ENCODE measurements around the gene CACNB2. TPM values are rescaled to one million over a fixed set of nuclear protein-coding genes. Genes with fewer than 3 reads are reported as not detected.

The CACNB2 gene
- total and polyA plus RNA-seq, 2 of the 13 experiments (the other 11 are each of a cell fraction or from before 2014, with no cell fraction given), result not detected

GRCh38 chr10:18142151-18142550, 1.9 kb downstream of the CACNB2 start:
- no peak overlapping the region for H2AFZ ChIP-seq (ENCODE audit: low read length)
- TF ChIP-seq, protein P1, sequence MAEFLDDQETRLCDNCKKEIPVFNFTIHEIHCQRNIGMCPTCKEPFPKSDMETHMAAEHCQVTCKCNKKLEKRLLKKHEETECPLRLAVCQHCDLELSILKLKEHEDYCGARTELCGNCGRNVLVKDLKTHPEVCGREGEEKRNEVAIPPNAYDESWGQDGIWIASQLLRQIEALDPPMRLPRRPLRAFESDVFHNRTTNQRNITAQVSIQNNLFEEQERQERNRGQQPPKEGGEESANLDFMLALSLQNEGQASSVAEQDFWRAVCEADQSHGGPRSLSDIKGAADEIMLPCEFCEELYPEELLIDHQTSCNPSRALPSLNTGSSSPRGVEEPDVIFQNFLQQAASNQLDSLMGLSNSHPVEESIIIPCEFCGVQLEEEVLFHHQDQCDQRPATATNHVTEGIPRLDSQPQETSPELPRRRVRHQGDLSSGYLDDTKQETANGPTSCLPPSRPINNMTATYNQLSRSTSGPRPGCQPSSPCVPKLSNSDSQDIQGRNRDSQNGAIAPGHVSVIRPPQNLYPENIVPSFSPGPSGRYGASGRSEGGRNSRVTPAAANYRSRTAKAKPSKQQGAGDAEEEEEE (CRISPR knock-in tag; IDR thresholded peaks at IDR 0.05; ENCODE audit: borderline replicate concordance), result no peak
- TF ChIP-seq ZNF121 (CRISPR knock-in tag; IDR thresholded peaks at IDR 0.05) (no peak), BHLHE40 (IDR thresholded peaks at IDR 0.05; ENCODE audit: low read length) (no peak), EZH2 (conservative IDR thresholded peaks at IDR 0.05; ENCODE audit: low read depth, low read length) (no peak), ZNF710 (CRISPR knock-in tag; IDR thresholded peaks at IDR 0.05; ENCODE audit: borderline replicate concordance) (no peak), FOXJ3 (CRISPR knock-in tag; IDR thresholded peaks at IDR 0.05; ENCODE audit: borderline replicate concordance) (no peak), ESRRA (CRISPR knock-in tag; IDR thresholded peaks at IDR 0.05; ENCODE audit: low read depth) (no peak), DMAP1 (CRISPR knock-in tag; IDR thresholded peaks at IDR 0.05) (no peak)
- TF ChIP-seq, protein P2, sequence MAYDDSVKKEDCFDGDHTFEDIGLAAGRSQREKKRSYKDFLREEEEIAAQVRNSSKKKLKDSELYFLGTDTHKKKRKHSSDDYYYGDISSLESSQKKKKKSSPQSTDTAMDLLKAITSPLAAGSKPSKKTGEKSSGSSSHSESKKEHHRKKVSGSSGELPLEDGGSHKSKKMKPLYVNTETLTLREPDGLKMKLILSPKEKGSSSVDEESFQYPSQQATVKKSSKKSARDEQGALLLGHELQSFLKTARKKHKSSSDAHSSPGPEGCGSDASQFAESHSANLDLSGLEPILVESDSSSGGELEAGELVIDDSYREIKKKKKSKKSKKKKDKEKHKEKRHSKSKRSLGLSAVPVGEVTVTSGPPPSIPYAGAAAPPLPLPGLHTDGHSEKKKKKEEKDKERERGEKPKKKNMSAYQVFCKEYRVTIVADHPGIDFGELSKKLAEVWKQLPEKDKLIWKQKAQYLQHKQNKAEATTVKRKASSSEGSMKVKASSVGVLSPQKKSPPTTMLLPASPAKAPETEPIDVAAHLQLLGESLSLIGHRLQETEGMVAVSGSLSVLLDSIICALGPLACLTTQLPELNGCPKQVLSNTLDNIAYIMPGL (CRISPR knock-in tag; IDR thresholded peaks at IDR 0.05; ENCODE audit: borderline replicate concordance in 1 of 2, low read depth in 1 of 2), result no peak
- TF ChIP-seq, protein P3, sequence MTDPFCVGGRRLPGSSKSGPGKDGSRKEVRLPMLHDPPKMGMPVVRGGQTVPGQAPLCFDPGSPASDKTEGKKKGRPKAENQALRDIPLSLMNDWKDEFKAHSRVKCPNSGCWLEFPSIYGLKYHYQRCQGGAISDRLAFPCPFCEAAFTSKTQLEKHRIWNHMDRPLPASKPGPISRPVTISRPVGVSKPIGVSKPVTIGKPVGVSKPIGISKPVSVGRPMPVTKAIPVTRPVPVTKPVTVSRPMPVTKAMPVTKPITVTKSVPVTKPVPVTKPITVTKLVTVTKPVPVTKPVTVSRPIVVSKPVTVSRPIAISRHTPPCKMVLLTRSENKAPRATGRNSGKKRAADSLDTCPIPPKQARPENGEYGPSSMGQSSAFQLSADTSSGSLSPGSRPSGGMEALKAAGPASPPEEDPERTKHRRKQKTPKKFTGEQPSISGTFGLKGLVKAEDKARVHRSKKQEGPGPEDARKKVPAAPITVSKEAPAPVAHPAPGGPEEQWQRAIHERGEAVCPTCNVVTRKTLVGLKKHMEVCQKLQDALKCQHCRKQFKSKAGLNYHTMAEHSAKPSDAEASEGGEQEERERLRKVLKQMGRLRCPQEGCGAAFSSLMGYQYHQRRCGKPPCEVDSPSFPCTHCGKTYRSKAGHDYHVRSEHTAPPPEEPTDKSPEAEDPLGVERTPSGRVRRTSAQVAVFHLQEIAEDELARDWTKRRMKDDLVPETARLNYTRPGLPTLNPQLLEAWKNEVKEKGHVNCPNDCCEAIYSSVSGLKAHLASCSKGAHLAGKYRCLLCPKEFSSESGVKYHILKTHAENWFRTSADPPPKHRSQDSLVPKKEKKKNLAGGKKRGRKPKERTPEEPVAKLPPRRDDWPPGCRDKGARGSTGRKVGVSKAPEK (CRISPR knock-in tag; IDR thresholded peaks at IDR 0.05; ENCODE audit: borderline replicate concordance), result no peak
- no peaks in the 10 kb centered on the region for H3K9me3 ChIP-seq (ENCODE audit: low read length)
- WGBS (ENCODE audit: low lambda C conversion rate), result 0% methylated on average over 4 of the region's 4 CpGs
- H3K36me3 ChIP-seq (replicated peaks in 1 of 2; ENCODE audit: control insufficient read depth in 1 of 2, insufficient read depth in 2 of 2, low read length in 2 of 2), result no peaks in the 10 kb centered on the region
- no peak overlapping the region for H3K4me3 ChIP-seq (replicated peaks in 1 of 3; ENCODE audit: insufficient read depth in 1 of 3, low read depth in 2 of 3, low read length in 3 of 3)
- DNase-seq (ENCODE audit: low spot score) (no peak), ATAC-seq (no peak), FAIRE-seq (no peak)
- POLR2A ChIA-PET, result no interaction called here
- no peaks in the 10 kb centered on the region for H4K20me1 ChIP-seq (ENCODE audit: insufficient read depth, low read length)
- intact Hi-C loops (cut with micrococcal nuclease; ENCODE audit: unreplicated experiment), result no loop called here
- H3K4me1 ChIP-seq (ENCODE audit: insufficient read depth, low read length), result no peaks in the 10 kb centered on the region
- CTCF ChIA-PET (ENCODE audit: low intra/inter-chr PET ratio, low total read pairs), result no interaction called here
- H3K27me3 ChIP-seq (ENCODE audit: control insufficient read depth in 1 of 2, insufficient read depth in 2 of 2, low read length in 2 of 2), result peaks cover 0 to 23% of the 10 kb centered on the region in 2 experiments; a peak in 3 of 5 replicates
- in situ Hi-C loops (cut with HindIII; ENCODE audit: extremely low pct_ligation_motif_present, low pct_unique_long_range_greater_than_20kb), result no loop called here
- no peak overlapping the region for H3K4me2 ChIP-seq (ENCODE audit: low read depth, low read length)
- no peaks in the 10 kb centered on the region for H3K79me2 ChIP-seq (ENCODE audit: insufficient read depth, low read length)
- no peak overlapping the region for H3K9ac ChIP-seq (ENCODE audit: insufficient read depth, low read depth, low read length)
- no peak overlapping the region for H3K27ac ChIP-seq (ENCODE audit: extremely low read length, insufficient read depth, low read length)
- no TSS peak for BruUV-seq (replicated peaks)
